Chondrocyte (in vitro differentiated cells): ENCODE results near the gene COL4A2. TPM values are rescaled to one million over a fixed set of nuclear protein-coding genes. Genes with fewer than 3 reads are reported as not detected.

Source experiments
- DNase-seq: peaks from one replicate; pipeline ENCODE4 v3.0.0; 2021; ENCODE audit warnings: mixed read lengths, low spot score
- H3K27ac Mint-ChIP-seq: one replicate; pipeline ENCODE4 v1.8.0; 2021; ENCODE audit warnings: mild to moderate bottlenecking, moderate library complexity, mixed read lengths; ENCODE audit not compliant: unreplicated experiment
- H3K27me3 Mint-ChIP-seq: 2 replicates; pipeline ENCODE4 v1.8.0; 2021; ENCODE audit warnings: low read depth, mixed read lengths
- H3K36me3 Mint-ChIP-seq: 2 replicates; pipeline ENCODE4 v1.8.0; 2021; ENCODE audit warnings: low read depth, mixed read lengths
- H3K4me1 Mint-ChIP-seq: 2 replicates; pipeline ENCODE4 v1.8.0; 2021; ENCODE audit warnings: low read depth, mild to moderate bottlenecking, mixed read lengths
- H3K4me3 Mint-ChIP-seq: one replicate; pipeline ENCODE4 v1.8.0; 2021; ENCODE audit warnings: mild to moderate bottlenecking, moderate library complexity, mixed read lengths; ENCODE audit not compliant: unreplicated experiment
- H3K9me3 Mint-ChIP-seq: 2 replicates; pipeline ENCODE4 v1.8.0; 2021; ENCODE audit warnings: low read depth, mixed read lengths
- total RNA-seq: library from RNA; stranded (reverse); gene quantifications from 3 replicates; pipeline ENCODE4 v1.2.1, GENCODE V29; 2021
- TF ChIP-seq, protein P1 (sequence below): fragments of 200-600 bp; sonication (generic); IDR thresholded peaks from 2 replicates; pipeline ENCODE4 v1.5.0; 2021; ENCODE audit warnings: antibody characterized with exemption, mild to moderate bottlenecking, moderate library complexity

Gene COL4A2
- total RNA-seq, 1 donor from 2014 or later: 2,366 TPM

GRCh38 chr13:110402299-110403069 lies 95.4 kb downstream of the COL4A2 start:
- no peak for DNase-seq
- Mint-ChIP-seq H3K27me3 (no peaks in the 10 kb centered on the region), H3K36me3 (peaks cover 24% of the 10 kb centered on the region), H3K9me3 (no peaks in the 10 kb centered on the region), H3K4me1 (peaks cover 97% of the 10 kb centered on the region), H3K27ac (peak overlapping the region; percentile 93), H3K4me3 (no peak overlapping the region)
- TF ChIP-seq, protein P1, sequence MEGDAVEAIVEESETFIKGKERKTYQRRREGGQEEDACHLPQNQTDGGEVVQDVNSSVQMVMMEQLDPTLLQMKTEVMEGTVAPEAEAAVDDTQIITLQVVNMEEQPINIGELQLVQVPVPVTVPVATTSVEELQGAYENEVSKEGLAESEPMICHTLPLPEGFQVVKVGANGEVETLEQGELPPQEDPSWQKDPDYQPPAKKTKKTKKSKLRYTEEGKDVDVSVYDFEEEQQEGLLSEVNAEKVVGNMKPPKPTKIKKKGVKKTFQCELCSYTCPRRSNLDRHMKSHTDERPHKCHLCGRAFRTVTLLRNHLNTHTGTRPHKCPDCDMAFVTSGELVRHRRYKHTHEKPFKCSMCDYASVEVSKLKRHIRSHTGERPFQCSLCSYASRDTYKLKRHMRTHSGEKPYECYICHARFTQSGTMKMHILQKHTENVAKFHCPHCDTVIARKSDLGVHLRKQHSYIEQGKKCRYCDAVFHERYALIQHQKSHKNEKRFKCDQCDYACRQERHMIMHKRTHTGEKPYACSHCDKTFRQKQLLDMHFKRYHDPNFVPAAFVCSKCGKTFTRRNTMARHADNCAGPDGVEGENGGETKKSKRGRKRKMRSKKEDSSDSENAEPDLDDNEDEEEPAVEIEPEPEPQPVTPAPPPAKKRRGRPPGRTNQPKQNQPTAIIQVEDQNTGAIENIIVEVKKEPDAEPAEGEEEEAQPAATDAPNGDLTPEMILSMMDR: no peak

GRCh38 chr13:110403315-110403714 lies 96.2 kb downstream of the COL4A2 start:
- no peak for DNase-seq
- peak overlapping the region; percentile 93 for H3K27ac Mint-ChIP-seq
- H3K4me3 Mint-ChIP-seq: no peak overlapping the region
- peaks cover 97% of the 10 kb centered on the region for H3K4me1 Mint-ChIP-seq
- no peaks in the 10 kb centered on the region for H3K27me3 Mint-ChIP-seq
- peaks cover 27% of the 10 kb centered on the region for H3K36me3 Mint-ChIP-seq
- no peaks in the 10 kb centered on the region for H3K9me3 Mint-ChIP-seq
- TF ChIP-seq, protein P1: no peak

DNA sequence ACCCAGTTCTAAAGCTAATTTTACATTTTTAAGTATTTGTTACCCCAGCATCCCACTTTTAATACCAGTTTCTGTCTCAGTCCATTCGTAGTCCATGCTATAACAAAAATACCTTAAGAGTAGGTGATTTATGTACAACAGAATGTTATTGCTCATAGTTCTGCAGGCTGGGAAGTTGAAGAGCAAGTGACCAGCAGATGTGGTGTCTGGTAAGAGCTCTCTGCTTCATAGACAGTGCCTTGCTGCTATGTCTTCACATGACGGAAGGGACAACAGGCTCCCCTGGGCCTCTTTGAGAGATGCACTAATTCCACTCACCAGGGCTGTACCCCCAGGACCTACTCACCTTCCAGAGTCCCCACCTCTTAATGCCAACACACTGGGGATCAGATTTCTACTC lies 96.6 kb downstream of the COL4A2 start:
- H3K27me3 Mint-ChIP-seq: no peaks in the 10 kb centered on the region
- H3K9me3 Mint-ChIP-seq: no peaks in the 10 kb centered on the region
- DNase-seq: no peak
- H3K36me3 Mint-ChIP-seq: peaks cover 31% of the 10 kb centered on the region
- no peak overlapping the region for H3K4me3 Mint-ChIP-seq
- TF ChIP-seq, protein P1: no peak
- peaks cover 97% of the 10 kb centered on the region for H3K4me1 Mint-ChIP-seq
- H3K27ac Mint-ChIP-seq: peak overlapping the region; percentile 93

- H3K9me3 Mint-ChIP-seq: no peaks in the 10 kb centered on the region
- no peak overlapping the region for H3K4me3 Mint-ChIP-seq
- no peaks in the 10 kb centered on the region for H3K27me3 Mint-ChIP-seq
- peak overlapping the region; percentile 93 for H3K27ac Mint-ChIP-seq
- H3K4me1 Mint-ChIP-seq: peaks cover 97% of the 10 kb centered on the region
- no peak for DNase-seq
- TF ChIP-seq, protein P1: no peak
- H3K36me3 Mint-ChIP-seq: peaks cover 35% of the 10 kb centered on the region
Measured at GRCh38 chr13:110404321-110404720, 97.2 kb downstream of the COL4A2 start.

DNA sequence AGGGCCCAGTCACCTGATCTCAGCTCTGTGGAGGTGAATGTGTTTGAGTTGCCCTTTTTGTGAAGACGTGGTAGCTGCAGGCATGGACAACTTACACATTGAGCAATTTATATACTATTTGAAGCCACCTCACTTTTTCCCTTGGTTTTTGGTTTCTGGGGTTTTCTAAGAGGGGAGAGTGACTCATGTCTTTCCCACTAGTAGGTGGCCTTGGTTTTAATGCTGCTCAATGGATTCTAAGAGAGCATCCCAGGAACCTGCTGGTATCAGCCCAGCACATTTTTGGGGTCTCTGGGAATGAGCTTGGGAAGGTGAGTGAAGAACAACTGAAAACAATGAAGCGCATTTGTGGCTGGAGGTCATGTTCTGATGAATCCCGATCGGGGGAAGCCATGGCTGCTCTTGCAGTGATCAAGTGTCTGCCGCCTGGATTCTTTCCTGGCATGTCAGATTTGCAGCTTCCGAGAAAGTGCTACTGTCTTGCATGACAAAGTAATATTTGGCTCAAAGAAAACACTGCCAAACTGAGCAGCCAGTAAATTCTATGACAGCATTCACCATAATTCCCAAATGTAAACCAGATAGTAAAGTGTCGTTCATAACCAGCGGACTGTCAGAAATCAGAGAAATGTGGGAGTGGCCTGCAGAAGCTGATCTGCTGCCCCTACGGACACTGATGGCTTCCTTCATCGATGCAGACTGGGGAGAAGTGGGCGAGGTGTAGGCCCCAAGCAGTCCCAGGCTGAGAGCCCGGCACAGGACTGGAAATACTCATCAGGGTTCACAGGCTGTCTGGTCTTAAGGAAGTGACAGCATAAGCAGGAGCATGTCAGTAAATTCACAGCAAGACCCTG lies 98.7 kb downstream of the COL4A2 start:
- no peak for DNase-seq
- Mint-ChIP-seq H3K27ac (peak overlapping the region; percentile 93), H3K36me3 (peaks cover 36% of the 10 kb centered on the region), H3K4me3 (peak overlapping the region; percentile 10), H3K9me3 (no peaks in the 10 kb centered on the region), H3K4me1 (peaks cover 97% of the 10 kb centered on the region), H3K27me3 (no peaks in the 10 kb centered on the region)
- TF ChIP-seq, protein P1: no peak
